ENCODE measurements around the gene CYTH1. TPM values are rescaled to one million over a fixed set of nuclear protein-coding genes. Genes with fewer than 3 reads are reported as not detected.

Gene CYTH1
- total RNA-seq, 1 experiment from 2014 or later = 29.6 TPM

GRCh38 chr17:78741644-78742284, 40.3 kb downstream of the CYTH1 start:
- H3K4me1 ChIP-seq = peaks cover 14% of the 10 kb centered on the region
- Mint-ChIP-seq H3K4me3 (ENCODE audit: unreplicated experiment) (no peak overlapping the region), H3K36me3 (ENCODE audit: insufficient read depth, unreplicated experiment) (no peaks in the 10 kb centered on the region), H3K9me3 (ENCODE audit: unreplicated experiment) (no peaks in the 10 kb centered on the region), H3K27me3 (ENCODE audit: insufficient read depth, unreplicated experiment) (no peaks in the 10 kb centered on the region), H3K27ac (ENCODE audit: unreplicated experiment) (no peak overlapping the region), H3K4me1 (ENCODE audit: low read depth, unreplicated experiment) (peaks cover 21% of the 10 kb centered on the region)
- CTCF ChIA-PET = no interaction called here
- H3K36me3 ChIP-seq (ENCODE audit: control insufficient read depth, insufficient read depth, low read length) = no peaks in the 10 kb centered on the region
- H3K9me3 ChIP-seq = no peaks in the 10 kb centered on the region
- BruUV-seq (replicated peaks) = no TSS peak
- no peak for DNase-seq
- no peaks in the 10 kb centered on the region for H3K27me3 ChIP-seq (replicated peaks; ENCODE audit: control insufficient read depth, insufficient read depth, low read length)
- H3K4me3 ChIP-seq (ENCODE audit: low read depth, low read length) = no peak overlapping the region
- POLR2A ChIA-PET = interaction anchor here (0.6 kb wide), 1 partner anchor 453 kb away, joined by 7 read pairs; no protein-coding TSS in a partner anchor
- intact Hi-C loops (cut with micrococcal nuclease; ENCODE audit: unreplicated experiment) = no loop called here
- no peak for TF ChIP-seq CTCF (IDR thresholded peaks at IDR 0.05; ENCODE audit: insufficient read depth in 1 of 2, low read depth in 1 of 2, low read length in 1 of 2, severe bottlenecking in 1 of 2, unreplicated experiment in 1 of 2)

- no peak overlapping the region for H3K27ac Mint-ChIP-seq (ENCODE audit: unreplicated experiment)
- ChIA-PET POLR2A (no interaction called here), CTCF (interaction anchor here (0.7 kb wide), 1 partner anchor 32 kb away, joined by 3 read pairs; no protein-coding TSS in a partner anchor)
- peaks cover 26% of the 10 kb centered on the region for H3K4me1 ChIP-seq
- H3K36me3 ChIP-seq (ENCODE audit: control insufficient read depth, insufficient read depth, low read length) = no peaks in the 10 kb centered on the region
- no peak overlapping the region for H3K4me3 Mint-ChIP-seq (ENCODE audit: unreplicated experiment)
- no peak for DNase-seq
- H3K36me3 Mint-ChIP-seq (ENCODE audit: insufficient read depth, unreplicated experiment) = no peaks in the 10 kb centered on the region
- intact Hi-C loops (cut with micrococcal nuclease; ENCODE audit: unreplicated experiment) = no loop called here
- no peaks in the 10 kb centered on the region for H3K27me3 Mint-ChIP-seq (ENCODE audit: insufficient read depth, unreplicated experiment)
- no peak overlapping the region for H3K4me3 ChIP-seq (ENCODE audit: low read depth, low read length)
- H3K9me3 Mint-ChIP-seq (ENCODE audit: unreplicated experiment) = no peaks in the 10 kb centered on the region
- H3K27me3 ChIP-seq (replicated peaks; ENCODE audit: control insufficient read depth, insufficient read depth, low read length) = no peaks in the 10 kb centered on the region
- TF ChIP-seq CTCF (IDR thresholded peaks at IDR 0.05; ENCODE audit: insufficient read depth in 1 of 2, low read depth in 1 of 2, low read length in 1 of 2, severe bottlenecking in 1 of 2, unreplicated experiment in 1 of 2) = no peak
- BruUV-seq (replicated peaks) = no TSS peak
- H3K4me1 Mint-ChIP-seq (ENCODE audit: low read depth, unreplicated experiment) = peaks cover 29% of the 10 kb centered on the region
- no peaks in the 10 kb centered on the region for H3K9me3 ChIP-seq
Measured at GRCh38 chr17:78739331-78739931, 42.6 kb downstream of the CYTH1 start.

DNA sequence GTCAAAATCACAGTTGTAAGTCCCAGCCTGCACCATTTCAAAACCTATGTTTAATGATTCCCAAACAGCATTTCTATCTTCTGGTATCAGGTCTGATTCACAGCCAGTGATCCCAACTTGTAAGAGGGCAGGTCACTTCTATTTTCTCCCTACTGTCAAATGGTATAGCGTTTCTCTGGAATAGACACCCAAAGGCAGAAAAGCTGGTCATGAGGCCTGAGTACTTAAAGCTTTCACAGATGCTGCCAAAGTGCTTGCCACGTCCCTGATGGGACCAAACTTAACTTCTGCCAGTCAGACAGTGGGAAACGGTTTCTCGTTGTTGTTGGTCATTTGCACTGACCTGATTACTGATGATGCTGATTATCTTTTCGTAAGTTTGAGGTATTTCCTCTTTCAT, 43.4 kb downstream of the CYTH1 start:
- no peaks in the 10 kb centered on the region for H3K9me3 Mint-ChIP-seq (ENCODE audit: unreplicated experiment)
- H3K4me3 Mint-ChIP-seq (ENCODE audit: unreplicated experiment) = no peak overlapping the region
- BruUV-seq (replicated peaks) = no TSS peak
- ChIA-PET POLR2A (no interaction called here), CTCF (no interaction called here)
- H3K27me3 ChIP-seq (replicated peaks; ENCODE audit: control insufficient read depth, insufficient read depth, low read length) = no peaks in the 10 kb centered on the region
- H3K4me3 ChIP-seq (ENCODE audit: low read depth, low read length) = no peak overlapping the region
- H3K36me3 ChIP-seq (ENCODE audit: control insufficient read depth, insufficient read depth, low read length) = no peaks in the 10 kb centered on the region
- H3K36me3 Mint-ChIP-seq (ENCODE audit: insufficient read depth, unreplicated experiment) = no peaks in the 10 kb centered on the region
- H3K4me1 Mint-ChIP-seq (ENCODE audit: low read depth, unreplicated experiment) = peaks cover 31% of the 10 kb centered on the region
- DNase-seq = no peak
- no peaks in the 10 kb centered on the region for H3K27me3 Mint-ChIP-seq (ENCODE audit: insufficient read depth, unreplicated experiment)
- peaks cover 26% of the 10 kb centered on the region for H3K4me1 ChIP-seq
- no peak overlapping the region for H3K27ac Mint-ChIP-seq (ENCODE audit: unreplicated experiment)
- intact Hi-C loops (cut with micrococcal nuclease; ENCODE audit: unreplicated experiment) = no loop called here
- H3K9me3 ChIP-seq = no peaks in the 10 kb centered on the region
- no peak for TF ChIP-seq CTCF (IDR thresholded peaks at IDR 0.05; ENCODE audit: insufficient read depth in 1 of 2, low read depth in 1 of 2, low read length in 1 of 2, severe bottlenecking in 1 of 2, unreplicated experiment in 1 of 2)
